ENCODE results near the gene OR12D1.

DNA sequence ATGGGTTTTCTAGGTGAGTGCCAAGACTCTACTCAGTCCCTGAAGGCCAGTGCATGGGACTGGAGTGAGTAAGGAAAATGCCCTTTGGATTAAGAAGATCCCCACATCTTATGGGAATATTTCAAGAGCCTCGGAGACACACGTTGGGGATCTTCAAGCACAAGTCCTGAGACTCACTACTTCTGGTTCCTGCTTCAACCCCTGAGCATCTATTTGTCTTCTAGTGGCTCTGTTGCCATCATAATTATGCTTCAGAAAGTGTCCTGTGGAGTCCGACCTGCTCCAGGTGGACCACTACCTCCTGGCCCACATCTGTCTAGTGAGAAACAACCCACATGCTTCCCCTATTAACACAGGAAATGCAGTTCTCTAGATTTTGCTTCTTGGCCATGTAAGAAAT, 46.0 kb upstream of the OR12D1 start, which contains the start of gene OR5V1:
- TF ChIP-seq CTCF (IDR thresholded peaks at IDR 0.05) (no peak), POLR2A (IDR thresholded peaks at IDR 0.05) (no peak)
